ENCODE data around the gene ILF2.

The ILF2 gene

DNA sequence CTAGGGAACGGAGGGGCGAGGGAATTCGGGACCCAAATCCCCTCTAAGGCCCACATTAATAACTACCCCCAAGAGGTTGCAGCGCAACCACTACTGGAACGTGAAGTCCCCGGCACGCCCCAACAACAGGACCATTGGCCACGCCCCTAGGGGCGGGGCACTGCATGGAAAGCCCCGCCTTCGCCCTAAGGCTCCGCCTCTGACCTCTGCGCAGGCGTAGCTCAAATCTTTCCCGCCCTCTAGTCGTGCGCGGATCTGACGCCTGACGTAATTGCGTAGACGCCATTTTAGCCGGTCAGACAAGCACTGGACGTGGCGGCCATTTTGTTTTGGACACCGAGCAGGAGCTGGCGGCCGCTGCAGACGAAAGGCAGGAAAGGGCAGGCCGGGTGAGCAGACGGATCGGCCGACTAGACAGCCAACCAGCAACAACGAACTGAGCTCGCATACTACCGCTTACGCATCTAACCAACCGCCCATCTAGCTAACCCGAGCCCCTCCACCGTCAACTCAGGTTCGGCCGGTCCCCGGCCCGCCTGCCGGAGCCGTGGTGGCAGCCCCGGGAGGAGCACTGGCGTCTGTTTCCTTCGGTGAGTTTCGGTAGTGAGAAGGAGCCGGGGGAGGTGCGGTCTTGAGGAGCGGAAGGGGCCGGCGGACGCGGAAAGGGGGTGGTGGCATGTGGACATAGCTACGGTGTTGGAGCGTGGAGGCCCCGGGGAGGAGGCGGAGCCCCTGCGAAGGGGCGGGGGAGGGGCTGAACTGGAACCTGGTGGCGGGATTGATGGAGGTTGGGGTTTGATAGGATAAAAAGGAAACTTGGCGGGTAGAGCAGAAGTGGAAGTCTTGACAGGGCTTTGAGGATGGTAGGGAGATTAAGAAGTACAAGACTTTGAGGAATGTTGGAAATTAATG is 36.8 kb downstream of the ILF2 start, which contains the start of gene CHTOP:
Gene CHTOP, plus strand, starts transcription at position 313 of the 912 bp plus-strand sequence. CDS start 2,523 bp downstream, outside the sequence.
- Mint-ChIP-seq H3K4me1 (ENCODE audit: low read depth) (peaks cover 28% of the 10 kb centered on the region), H3K9me3 (no peaks in the 10 kb centered on the region), H3K36me3 (ENCODE audit: low read depth) (peaks cover 30% of the 10 kb centered on the region), H3K4me3 (peak within 1 kb of the TSS; percentile 95), H3K27me3 (ENCODE audit: low read depth) (no peaks in the 10 kb centered on the region), H3K27ac (peak within 1 kb of the TSS; percentile 100)
- DNase-seq (ENCODE audit: low spot score): peak; percentile 97

DNA sequence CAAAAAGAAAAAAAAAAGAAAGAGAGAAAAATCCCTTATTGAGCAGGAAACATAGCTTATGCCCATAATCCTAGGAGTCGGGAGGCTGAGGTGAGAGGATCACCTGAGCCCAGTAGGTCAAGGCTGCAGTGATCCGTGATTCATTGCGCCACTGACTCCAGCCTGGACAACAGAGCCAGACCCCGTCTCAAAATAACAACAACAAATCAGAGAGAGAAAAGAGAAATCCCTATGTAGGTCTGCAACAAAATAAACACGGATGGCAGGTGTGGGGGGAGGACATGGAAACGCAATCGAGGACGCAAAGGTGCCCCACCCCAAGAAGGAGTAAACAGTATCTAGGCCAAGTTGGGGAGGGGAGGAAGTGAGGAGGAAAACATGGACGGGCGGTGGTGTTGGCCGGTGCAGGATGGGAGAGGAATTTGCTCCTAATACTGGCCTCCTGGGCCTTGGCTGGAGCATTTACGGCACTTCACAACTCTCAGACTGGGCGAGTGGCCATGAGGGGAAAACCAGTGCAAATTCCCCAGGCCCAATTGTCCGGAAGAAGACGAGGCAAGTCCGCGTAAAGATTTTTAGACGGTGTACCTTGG is 37.5 kb downstream of the ILF2 start:
- Mint-ChIP-seq H3K4me3 (peak overlapping the region; percentile 95), H3K27ac (peak overlapping the region; percentile 100), H3K9me3 (no peaks in the 10 kb centered on the region), H3K27me3 (ENCODE audit: low read depth) (no peaks in the 10 kb centered on the region), H3K36me3 (ENCODE audit: low read depth) (peaks cover 24% of the 10 kb centered on the region), H3K4me1 (ENCODE audit: low read depth) (peaks cover 28% of the 10 kb centered on the region)
- DNase-seq (ENCODE audit: low spot score): no peak

DNA sequence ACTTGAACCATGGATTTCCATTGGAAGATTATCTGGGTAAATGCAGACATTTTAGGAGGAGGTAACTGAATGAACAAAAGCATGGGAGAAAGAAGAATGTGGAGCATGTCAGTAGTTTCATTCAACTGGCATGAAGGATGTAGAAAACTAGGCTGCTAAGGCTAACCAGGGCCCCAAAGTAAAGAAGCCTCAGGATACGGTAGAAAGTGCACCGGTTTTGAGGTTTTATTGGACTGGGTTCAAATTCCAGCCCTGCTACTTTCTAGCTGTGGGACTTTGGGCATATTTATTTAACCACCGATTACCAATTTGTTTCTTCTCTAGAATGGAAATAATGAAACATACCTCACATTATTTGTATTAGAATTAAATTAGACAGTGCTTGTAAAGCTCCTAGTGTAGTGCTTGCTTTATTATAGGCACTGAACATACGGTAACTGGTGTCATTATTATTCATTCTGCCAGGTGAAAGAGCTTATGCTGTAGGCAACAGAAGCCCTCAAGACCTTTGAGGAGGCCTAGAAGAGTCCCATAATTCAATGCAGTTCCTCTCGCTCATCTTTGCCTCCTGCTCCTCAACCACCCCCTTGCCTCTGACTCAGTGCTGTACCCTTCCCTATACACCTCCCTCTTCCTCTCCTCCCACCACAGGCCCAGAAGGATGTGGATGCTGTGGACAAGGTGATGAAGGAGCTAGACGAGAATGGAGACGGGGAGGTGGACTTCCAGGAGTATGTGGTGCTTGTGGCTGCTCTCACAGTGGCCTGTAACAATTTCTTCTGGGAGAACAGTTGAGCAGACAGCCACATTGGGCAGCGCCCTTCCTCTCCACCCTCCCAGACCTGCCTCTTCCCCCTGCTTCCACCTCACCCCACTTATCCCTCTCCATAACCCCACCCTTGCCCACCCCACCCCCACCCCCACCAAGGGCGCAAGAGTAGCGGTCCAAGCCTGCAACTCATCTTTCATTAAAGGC is 39.5 kb downstream of the ILF2 start:
- H3K36me3 Mint-ChIP-seq (ENCODE audit: low read depth): peaks cover 9% of the 10 kb centered on the region
- H3K27me3 Mint-ChIP-seq (ENCODE audit: low read depth): no peaks in the 10 kb centered on the region
- no peak for DNase-seq (ENCODE audit: low spot score)
- H3K9me3 Mint-ChIP-seq: no peaks in the 10 kb centered on the region
- H3K27ac Mint-ChIP-seq: peak overlapping the region; percentile 29
- peaks cover 21% of the 10 kb centered on the region for H3K4me1 Mint-ChIP-seq (ENCODE audit: low read depth)
- H3K4me3 Mint-ChIP-seq: no peak overlapping the region

DNA sequence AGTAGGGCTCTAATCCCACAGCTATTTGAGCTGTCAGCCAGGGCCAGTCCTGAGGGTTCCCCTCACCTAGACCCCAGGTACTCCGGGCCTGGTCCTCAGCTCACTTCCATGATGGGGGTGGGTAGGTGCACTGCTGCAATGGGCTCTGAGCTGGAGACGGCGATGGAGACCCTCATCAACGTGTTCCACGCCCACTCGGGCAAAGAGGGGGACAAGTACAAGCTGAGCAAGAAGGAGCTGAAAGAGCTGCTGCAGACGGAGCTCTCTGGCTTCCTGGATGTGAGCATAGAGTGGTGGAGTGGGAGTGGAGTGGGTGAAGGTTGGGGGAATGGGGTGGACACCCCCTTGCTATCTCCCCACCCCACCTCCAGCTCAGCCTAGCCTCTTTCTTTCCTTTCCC is 40.4 kb downstream of the ILF2 start:
- Mint-ChIP-seq H3K36me3 (ENCODE audit: low read depth) (peaks cover 5% of the 10 kb centered on the region), H3K27ac (no peak overlapping the region), H3K4me1 (ENCODE audit: low read depth) (peaks cover 19% of the 10 kb centered on the region), H3K27me3 (ENCODE audit: low read depth) (no peaks in the 10 kb centered on the region), H3K9me3 (no peaks in the 10 kb centered on the region), H3K4me3 (no peak overlapping the region)
- DNase-seq (ENCODE audit: low spot score): no peak

DNA sequence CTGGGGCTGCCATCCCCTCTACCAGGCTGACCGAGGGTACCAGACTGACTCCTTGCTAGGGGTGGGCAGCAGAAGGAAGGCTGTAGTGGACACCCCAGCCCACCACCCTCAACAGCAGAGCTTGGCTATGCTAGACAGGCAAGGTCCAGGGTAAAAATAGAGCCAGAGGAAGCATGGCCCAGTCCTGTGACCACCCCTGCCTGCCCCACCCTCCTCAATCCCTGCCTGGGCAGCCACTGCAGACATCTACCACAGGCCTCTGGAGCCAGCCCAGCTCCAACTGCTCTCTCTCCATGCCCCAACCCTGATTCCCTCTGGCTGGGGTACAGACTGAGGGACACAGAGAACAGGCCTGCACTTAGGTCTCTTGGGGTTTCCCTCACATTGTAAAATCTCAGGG is 40.8 kb downstream of the ILF2 start:
- DNase-seq (ENCODE audit: low spot score): no peak
- Mint-ChIP-seq H3K27me3 (ENCODE audit: low read depth) (no peaks in the 10 kb centered on the region), H3K36me3 (ENCODE audit: low read depth) (peaks cover 4% of the 10 kb centered on the region), H3K4me1 (ENCODE audit: low read depth) (peaks cover 18% of the 10 kb centered on the region), H3K27ac (no peak overlapping the region), H3K4me3 (no peak overlapping the region), H3K9me3 (no peaks in the 10 kb centered on the region)

DNA sequence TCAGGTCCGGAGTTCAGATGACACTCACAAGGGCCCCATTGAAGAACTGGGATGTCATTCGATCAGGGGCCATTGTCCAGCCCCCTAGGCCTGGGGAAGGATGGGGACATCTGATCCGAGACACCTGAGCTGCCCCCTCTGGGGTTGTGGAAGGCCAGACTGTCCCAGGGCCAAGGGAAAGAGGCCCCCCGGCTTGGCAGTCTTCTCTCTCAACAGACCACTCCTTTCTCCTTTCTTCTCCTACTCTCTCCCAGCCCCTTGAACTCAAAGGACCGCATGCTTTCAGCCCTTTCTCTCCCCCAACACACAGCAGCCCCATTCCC is 41.5 kb downstream of the ILF2 start:
- Mint-ChIP-seq H3K9me3 (no peaks in the 10 kb centered on the region), H3K27me3 (ENCODE audit: low read depth) (no peaks in the 10 kb centered on the region), H3K4me3 (no peak overlapping the region), H3K36me3 (ENCODE audit: low read depth) (peaks cover under 1% of the 10 kb centered on the region), H3K4me1 (ENCODE audit: low read depth) (peaks cover 18% of the 10 kb centered on the region), H3K27ac (no peak overlapping the region)
- no peak for DNase-seq (ENCODE audit: low spot score)

DNA sequence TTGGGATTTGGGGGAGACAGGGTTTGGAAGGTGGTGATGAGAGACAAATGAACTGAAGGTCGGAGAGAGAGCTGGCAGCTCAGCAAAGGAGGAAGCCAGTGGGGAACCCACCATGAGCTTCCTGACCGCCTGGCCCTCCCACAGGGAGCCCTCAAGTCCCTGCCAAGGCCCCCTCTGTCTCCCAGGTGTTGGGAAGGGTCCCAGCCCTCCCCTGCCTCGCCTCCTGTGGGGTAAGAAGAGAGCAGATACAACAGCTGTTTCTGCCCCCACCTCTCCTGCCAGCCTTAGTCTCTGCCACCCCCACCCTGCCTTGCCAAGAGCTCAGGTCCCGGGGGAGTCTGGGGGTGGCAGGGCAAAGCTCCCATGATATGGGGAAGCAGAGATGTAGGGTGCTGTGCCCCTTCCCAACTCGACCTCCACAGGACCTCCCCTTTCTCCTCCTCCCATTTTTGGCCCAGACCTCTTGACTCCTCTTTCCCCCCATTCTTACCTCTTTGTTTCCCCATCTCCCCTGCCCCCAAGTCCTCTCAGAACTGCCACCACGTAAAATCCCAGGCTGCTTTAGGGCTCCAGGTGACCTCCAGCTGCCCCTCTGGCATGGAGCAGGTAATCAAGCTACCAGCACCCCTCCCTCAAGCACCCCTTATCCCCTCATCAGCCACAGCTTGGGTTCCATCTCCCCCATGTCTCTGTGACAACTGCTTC is 42.0 kb downstream of the ILF2 start:
- Mint-ChIP-seq H3K4me3 (no peak overlapping the region), H3K36me3 (ENCODE audit: low read depth) (no peaks in the 10 kb centered on the region), H3K27ac (no peak overlapping the region), H3K4me1 (ENCODE audit: low read depth) (peaks cover 18% of the 10 kb centered on the region), H3K9me3 (no peaks in the 10 kb centered on the region), H3K27me3 (ENCODE audit: low read depth) (no peaks in the 10 kb centered on the region)
- no peak for DNase-seq (ENCODE audit: low spot score)

DNA sequence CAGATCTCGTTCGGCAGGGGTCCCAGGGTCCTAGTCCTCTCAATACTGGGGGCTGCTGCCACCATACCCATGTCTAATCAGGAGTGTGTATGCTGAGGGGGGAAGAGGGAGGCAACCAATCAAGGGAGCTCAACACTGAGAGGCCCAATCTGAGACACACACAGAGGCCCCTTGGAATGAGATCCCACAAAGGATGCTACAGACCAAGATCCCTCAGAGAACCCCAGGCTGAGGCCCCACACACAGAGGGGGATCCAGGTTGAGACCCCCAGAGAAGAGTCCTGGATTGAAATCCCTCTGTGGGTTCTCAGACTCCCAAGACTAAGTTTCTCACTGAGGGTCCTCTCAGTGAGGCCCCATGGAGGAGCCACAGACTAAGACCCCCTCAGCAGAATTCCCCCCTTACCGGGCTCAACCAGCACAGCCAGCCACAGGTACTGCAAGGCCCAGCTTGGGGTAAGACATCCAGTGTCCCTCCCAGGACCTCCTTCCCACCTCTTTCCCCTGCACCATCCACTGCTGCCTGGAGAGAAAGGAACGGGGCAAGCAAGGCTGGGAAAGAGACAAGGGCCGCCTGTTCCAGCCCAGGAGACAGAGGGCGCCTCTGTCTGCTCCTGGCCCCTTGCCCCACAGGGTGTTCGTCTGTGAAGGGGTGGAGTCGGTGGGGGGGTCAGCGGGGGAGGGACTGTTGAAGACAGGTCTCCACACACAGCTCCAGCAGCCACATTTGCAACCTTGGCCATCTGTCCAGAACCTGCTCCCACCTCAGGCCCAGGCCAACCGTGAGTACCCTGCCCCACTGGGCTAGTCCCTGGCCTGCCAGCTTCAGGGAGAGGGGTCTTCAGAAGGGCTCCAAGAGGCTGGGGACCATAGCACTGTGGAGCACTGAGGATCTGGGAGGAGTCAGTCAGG is 42.8 kb downstream of the ILF2 start, which contains the start of gene S100A1:
Gene S100A1, plus strand, starts transcription at position 720 of the 912 bp plus-strand sequence. CDS start 2,088 bp downstream, outside the sequence.
- no peak for DNase-seq (ENCODE audit: low spot score)
- peak within 1 kb of the TSS; percentile 13 for H3K27ac Mint-ChIP-seq
- H3K4me1 Mint-ChIP-seq (ENCODE audit: low read depth): peaks cover 10% of the 10 kb centered on the region
- H3K36me3 Mint-ChIP-seq (ENCODE audit: low read depth): no peaks in the 10 kb centered on the region
- H3K9me3 Mint-ChIP-seq: no peaks in the 10 kb centered on the region
- no peak within 1 kb of the TSS for H3K4me3 Mint-ChIP-seq
- no peaks in the 10 kb centered on the region for H3K27me3 Mint-ChIP-seq (ENCODE audit: low read depth)

DNA sequence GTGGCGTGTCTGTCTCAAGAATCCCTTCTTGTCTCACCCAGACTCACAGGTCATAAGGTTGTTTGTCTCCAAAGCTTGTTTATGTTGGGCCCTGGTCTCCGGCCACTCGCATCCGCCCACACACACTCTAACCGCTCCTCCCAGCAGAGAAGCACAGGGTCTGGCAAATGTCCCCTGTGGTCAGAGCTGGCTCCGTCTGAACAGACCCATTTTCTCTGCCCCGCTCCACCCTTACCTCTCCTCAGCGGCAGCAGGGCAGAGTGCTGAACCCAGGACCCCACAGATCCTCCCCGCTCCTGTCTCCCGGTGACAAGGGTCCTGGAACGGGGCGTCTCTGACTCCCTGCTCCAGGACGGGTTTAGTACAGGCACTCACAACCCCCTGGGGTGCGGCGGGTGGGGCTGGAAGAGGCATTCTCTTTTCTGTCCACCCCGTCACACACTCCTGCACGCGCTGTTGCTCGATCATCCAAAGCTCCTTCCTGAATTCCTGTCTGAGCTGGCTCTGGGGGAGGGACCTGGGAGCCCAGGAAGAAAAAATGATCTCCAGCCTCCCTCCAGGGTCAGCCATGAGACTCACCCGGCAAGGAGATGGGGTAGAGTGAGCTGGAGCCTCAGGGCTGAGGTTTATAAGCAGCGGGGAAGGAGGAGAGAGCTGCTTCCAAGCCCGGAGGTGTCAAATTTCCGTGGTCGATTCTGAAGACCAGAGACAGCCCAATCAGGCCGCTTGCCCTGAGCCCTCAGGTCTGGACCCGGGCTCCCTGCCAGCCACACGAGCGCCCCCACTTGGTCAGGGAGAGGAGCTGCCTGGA is 43.7 kb downstream of the ILF2 start, which contains the start of gene S100A13:
Gene S100A13, minus strand, starts transcription at position 602 of the 811 bp plus-strand sequence. CDS start 1,033 bp downstream, outside the sequence.
- DNase-seq (ENCODE audit: low spot score): no peak
- no peaks in the 10 kb centered on the region for H3K36me3 Mint-ChIP-seq (ENCODE audit: low read depth)
- H3K4me3 Mint-ChIP-seq: no peak within 1 kb of the TSS
- no peaks in the 10 kb centered on the region for H3K27me3 Mint-ChIP-seq (ENCODE audit: low read depth)
- H3K27ac Mint-ChIP-seq: peak within 1 kb of the TSS; percentile 13
- H3K4me1 Mint-ChIP-seq (ENCODE audit: low read depth): peaks cover 7% of the 10 kb centered on the region
- H3K9me3 Mint-ChIP-seq: no peaks in the 10 kb centered on the region

DNA sequence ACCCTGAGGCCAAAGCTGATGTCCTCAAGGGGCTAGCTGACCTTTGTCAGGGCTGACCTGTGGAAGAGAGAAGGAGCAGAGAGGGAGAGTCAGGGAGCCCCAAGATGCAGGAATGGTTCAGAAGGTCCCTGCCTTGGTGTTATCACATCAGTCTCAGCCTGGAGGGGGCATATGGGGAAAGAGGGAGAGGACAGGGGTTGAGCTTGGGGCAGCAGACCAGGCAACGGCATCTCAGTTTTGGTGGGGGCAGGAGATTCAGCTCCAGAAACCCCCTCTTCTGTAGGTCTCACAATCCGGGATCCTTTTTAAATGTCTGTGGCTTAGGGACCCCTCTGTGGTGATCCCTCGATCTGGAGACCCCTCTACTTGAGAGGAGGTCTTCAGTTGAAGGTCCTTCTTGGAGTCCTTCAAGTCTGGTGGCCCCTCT is 44.3 kb downstream of the ILF2 start:
- Mint-ChIP-seq H3K4me1 (ENCODE audit: low read depth) (peaks cover 3% of the 10 kb centered on the region), H3K27me3 (ENCODE audit: low read depth) (no peaks in the 10 kb centered on the region)

DNA sequence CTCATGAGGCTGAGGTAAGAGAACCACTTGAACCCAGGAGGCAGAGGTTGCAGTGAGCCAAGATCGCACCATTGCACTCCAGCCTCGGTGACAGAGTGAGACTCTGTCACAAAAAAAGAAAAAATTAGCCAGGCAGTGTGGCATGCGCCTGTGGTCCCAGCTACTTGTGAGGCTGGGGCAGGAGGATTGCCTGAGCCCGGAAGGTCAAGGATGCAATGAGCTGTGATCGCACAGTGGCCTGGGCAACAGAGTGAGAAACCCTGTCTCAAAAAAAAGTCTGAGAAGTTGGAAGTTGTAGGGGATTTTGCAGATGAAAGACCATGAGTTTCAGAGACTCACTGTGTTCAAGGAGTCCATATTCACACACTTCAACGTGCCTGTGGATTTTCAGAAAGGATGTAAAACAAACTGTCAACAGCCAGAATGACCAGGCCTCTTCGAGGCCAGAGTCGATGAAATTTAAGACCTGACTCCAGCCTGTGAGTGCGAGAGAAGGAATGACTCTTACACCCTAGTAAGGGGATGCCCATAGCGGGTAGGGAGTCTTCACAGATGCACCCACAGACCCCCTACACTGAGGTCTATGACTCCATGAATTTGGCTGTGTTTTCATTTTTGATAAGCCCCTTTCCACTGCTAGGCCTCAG is 45.7 kb downstream of the ILF2 start:
- H3K36me3 Mint-ChIP-seq (ENCODE audit: low read depth): no peaks in the 10 kb centered on the region
- no peaks in the 10 kb centered on the region for H3K4me1 Mint-ChIP-seq (ENCODE audit: low read depth)
- no peak overlapping the region for H3K27ac Mint-ChIP-seq
- no peak for DNase-seq (ENCODE audit: low spot score)
- H3K4me3 Mint-ChIP-seq: no peak overlapping the region
- H3K27me3 Mint-ChIP-seq (ENCODE audit: low read depth): no peaks in the 10 kb centered on the region
- H3K9me3 Mint-ChIP-seq: no peaks in the 10 kb centered on the region

More for the DNA sequence above, 44.3 kb downstream of the ILF2 start:
- Mint-ChIP-seq H3K27ac (no peak overlapping the region), H3K36me3 (ENCODE audit: low read depth) (no peaks in the 10 kb centered on the region), H3K4me3 (no peak overlapping the region), H3K9me3 (no peaks in the 10 kb centered on the region)
- DNase-seq (ENCODE audit: low spot score): no peak

Data from T-helper 2 cell treated with Interferon-gamma antibody and Interleukin-4, amounts not matched to agents 5 μg/mL and 100 μg/mL, for 36 hours (primary cell).